WTC11 (cell line): ENCODE results near the gene MTREX. TPM values are rescaled to one million over a fixed set of nuclear protein-coding genes. Genes with fewer than 3 reads are reported as not detected.

ENCODE experiments used
- ATAC-seq: fragments of 200-7000 bp; cut with Tn5 transposase; 2 replicates; pipeline ENCODE4 v1.10.0; 2021; ENCODE audit warnings: mild to moderate bottlenecking, moderate library complexity
- CTCF ChIA-PET: fragments of 300-600 bp; sonication (Branson Sonifier 250); formaldehyde crosslinking; loops from one replicate; lab custom pipeline; 2021; ENCODE audit warnings: antibody characterized with exemption; lab: Charles Lee
- POLR2A ChIA-PET: fragments of 350-600 bp; sonication (Branson Sonifier 250); formaldehyde crosslinking; loops from one replicate; lab custom pipeline; 2021; ENCODE audit warnings: antibody characterized with exemption; lab: Charles Lee
- DNase-seq: peaks from one replicate; pipeline ENCODE4 v3.0.0; 2021; ENCODE audit warnings: low spot score
- H3K27ac Mint-ChIP-seq: 2 replicates; pipeline ENCODE4 v1.8.0; 2021; ENCODE audit warnings: mixed read lengths
- H3K27me3 Mint-ChIP-seq: 2 replicates; pipeline ENCODE4 v1.8.0; 2021; ENCODE audit warnings: low read depth, mild to moderate bottlenecking, moderate library complexity, mixed read lengths
- H3K36me3 Mint-ChIP-seq: 2 replicates; pipeline ENCODE4 v1.8.0; 2021; ENCODE audit warnings: mixed read lengths
- H3K4me1 Mint-ChIP-seq: 2 replicates; pipeline ENCODE4 v1.8.0; 2022; ENCODE audit warnings: mixed read lengths
- H3K4me3 Mint-ChIP-seq: 2 replicates; pipeline ENCODE4 v1.8.0; 2021; ENCODE audit warnings: mild to moderate bottlenecking, moderate library complexity, mixed read lengths
- H3K9me3 Mint-ChIP-seq: 2 replicates; pipeline ENCODE4 v1.8.0; 2021; ENCODE audit warnings: mixed read lengths
- ETV6 ChIP-seq: sonication (generic); formaldehyde crosslinking; IDR thresholded peaks from 2 replicates; pipeline ENCODE4 v1.8.1; 2022; ENCODE audit warnings: mild to moderate bottlenecking, missing genetic modification reagents
- FOXK1 ChIP-seq: sonication (generic); formaldehyde crosslinking; IDR thresholded peaks from 2 replicates; pipeline ENCODE4 v1.8.0; 2022; ENCODE audit warnings: mild to moderate bottlenecking, moderate library complexity, missing genetic modification reagents
- GTF2I ChIP-seq: fragments of 250-450 bp; sonication (Bioruptor Pico); conservative IDR thresholded peaks from 2 replicates; pipeline ENCODE4 v1.4.0; 2021; ENCODE audit warnings: mild to moderate bottlenecking
- KAT7 ChIP-seq: sonication (generic); formaldehyde crosslinking; IDR thresholded peaks from 2 replicates; pipeline ENCODE4 v1.8.1; 2023; ENCODE audit warnings: missing genetic modification reagents, mild to moderate bottlenecking, borderline replicate concordance
- NR1H2 ChIP-seq: sonication (generic); formaldehyde crosslinking; IDR thresholded peaks from 2 replicates; pipeline ENCODE4 v1.9.0; 2021; ENCODE audit warnings: mild to moderate bottlenecking, moderate library complexity, missing genetic modification reagents
- NR2C2 ChIP-seq: sonication (generic); formaldehyde crosslinking; IDR thresholded peaks from 2 replicates; pipeline ENCODE4 v1.8.0; 2022; ENCODE audit warnings: mild to moderate bottlenecking, missing genetic modification reagents
- NR3C1 ChIP-seq: sonication (generic); formaldehyde crosslinking; conservative IDR thresholded peaks from 2 replicates; pipeline ENCODE4 v1.8.1; 2023; ENCODE audit warnings: low read depth, mild to moderate bottlenecking, missing genetic modification reagents
- OVOL2 ChIP-seq: fragments of 250-450 bp; sonication (Bioruptor Pico); IDR thresholded peaks from 2 replicates; pipeline ENCODE4 v1.9.0; 2021; ENCODE audit warnings: mild to moderate bottlenecking, borderline replicate concordance
- SMAD4 ChIP-seq: sonication (generic); formaldehyde crosslinking; IDR thresholded peaks from 2 replicates; pipeline ENCODE4 v1.8.0; 2022; ENCODE audit warnings: mild to moderate bottlenecking, missing genetic modification reagents
- ZBTB21 ChIP-seq: sonication (generic); formaldehyde crosslinking; IDR thresholded peaks from 2 replicates; pipeline ENCODE4 v1.8.1; 2023; ENCODE audit warnings: mild to moderate bottlenecking, missing genetic modification reagents, borderline replicate concordance
- total RNA-seq: library from RNA; stranded (reverse); gene quantifications from 3 replicates; pipeline ENCODE4 v1.2.3, GENCODE V29; 2021
- TF ChIP-seq, protein P1 (sequence below): sonication (generic); formaldehyde crosslinking; IDR thresholded peaks from 2 replicates; pipeline ENCODE4 v1.8.0; 2022; ENCODE audit warnings: mild to moderate bottlenecking, missing genetic modification reagents
- TF ChIP-seq, protein P2 (sequence below): sonication (generic); formaldehyde crosslinking; IDR thresholded peaks from 2 replicates; pipeline ENCODE4 v1.8.1; 2023; ENCODE audit warnings: mild to moderate bottlenecking, missing genetic modification reagents, moderate library complexity
- TF ChIP-seq, protein P3 (sequence below): fragments of 250-450 bp; sonication (Bioruptor Pico); IDR thresholded peaks from 2 replicates; pipeline ENCODE4 v1.9.0; 2021; ENCODE audit warnings: mild to moderate bottlenecking
- TF ChIP-seq, protein P4 (sequence below): fragments of 250-450 bp; sonication (Bioruptor Pico); IDR thresholded peaks from 2 replicates; pipeline ENCODE4 v1.9.0; 2021; ENCODE audit warnings: moderate library complexity, mild to moderate bottlenecking, inconsistent platforms, borderline replicate concordance
- TF ChIP-seq, protein P5 (sequence below): sonication (generic); formaldehyde crosslinking; IDR thresholded peaks from 2 replicates; pipeline ENCODE4 v1.8.1; 2022; ENCODE audit warnings: mild to moderate bottlenecking, moderate library complexity, missing genetic modification reagents
- TF ChIP-seq, protein P6 (sequence below): sonication (generic); formaldehyde crosslinking; IDR thresholded peaks from 2 replicates; pipeline ENCODE4 v1.8.1; 2023; ENCODE audit warnings: mild to moderate bottlenecking, missing genetic modification reagents, borderline replicate concordance
- TF ChIP-seq, protein P7 (sequence below): sonication (generic); formaldehyde crosslinking; IDR thresholded peaks from 2 replicates; pipeline ENCODE4 v1.8.1; 2023; ENCODE audit warnings: mild to moderate bottlenecking, moderate library complexity, missing genetic modification reagents

MTREX gene
- total RNA-seq, 1 experiment from 2014 or later, result 110 TPM

DNA sequence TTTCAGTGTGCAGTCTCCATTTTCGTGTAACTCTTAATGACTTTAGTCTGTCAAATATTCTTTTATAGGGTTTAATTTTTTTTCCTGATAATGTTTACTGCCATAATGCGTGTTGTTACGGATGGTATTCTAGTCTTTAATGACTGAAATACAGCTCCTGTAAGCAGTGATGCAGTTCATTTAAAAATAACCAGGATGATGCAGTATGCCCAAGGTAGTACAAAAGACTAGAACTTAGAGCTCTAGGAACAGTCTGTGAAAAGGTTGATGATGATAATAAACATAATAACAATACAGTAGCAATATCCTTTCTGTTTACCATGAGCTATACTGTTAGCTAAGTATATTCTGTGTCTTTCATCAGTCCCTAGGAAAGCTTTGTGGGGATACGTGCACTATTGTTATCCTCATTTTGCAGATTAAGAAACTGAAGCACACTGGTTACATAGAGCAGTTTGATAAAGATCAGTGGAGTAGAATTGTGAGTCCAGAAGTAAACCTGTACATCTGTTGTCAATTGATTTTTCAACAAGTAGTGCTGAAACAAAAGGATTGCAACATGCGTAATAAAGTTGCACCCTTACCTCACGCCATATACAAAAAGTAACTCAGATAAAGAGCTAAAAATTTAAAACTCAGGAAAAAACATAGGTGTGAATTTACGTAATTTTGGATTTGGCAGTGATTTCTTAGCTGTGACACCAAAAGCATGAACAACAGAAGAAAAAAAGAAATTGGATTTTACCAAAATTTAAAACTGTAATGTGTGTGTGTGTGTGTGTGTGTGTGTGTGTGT is 64.5 kb downstream of the MTREX start:
- no peak overlapping the region for H3K27ac Mint-ChIP-seq
- DNase-seq (no peak), ATAC-seq (no peak)
- ChIA-PET CTCF (interaction anchor here (0.5 kb wide), 1 partner anchor 897 kb away, joined by 4 read pairs; no protein-coding TSS in a partner anchor), POLR2A (no interaction called here)
- H3K36me3 Mint-ChIP-seq, result peaks cover 74% of the 10 kb centered on the region
- H3K4me3 Mint-ChIP-seq, result no peak overlapping the region
- 0 out of 2 replicates have a peak, but pooled peaks cover 2% of the 10 kb centered on the region for H3K27me3 Mint-ChIP-seq
- H3K9me3 Mint-ChIP-seq, result peaks cover 41% of the 10 kb centered on the region
- TF ChIP-seq ZBTB21 (CRISPR knock-in tag), result no peak
- TF ChIP-seq, protein P1, sequence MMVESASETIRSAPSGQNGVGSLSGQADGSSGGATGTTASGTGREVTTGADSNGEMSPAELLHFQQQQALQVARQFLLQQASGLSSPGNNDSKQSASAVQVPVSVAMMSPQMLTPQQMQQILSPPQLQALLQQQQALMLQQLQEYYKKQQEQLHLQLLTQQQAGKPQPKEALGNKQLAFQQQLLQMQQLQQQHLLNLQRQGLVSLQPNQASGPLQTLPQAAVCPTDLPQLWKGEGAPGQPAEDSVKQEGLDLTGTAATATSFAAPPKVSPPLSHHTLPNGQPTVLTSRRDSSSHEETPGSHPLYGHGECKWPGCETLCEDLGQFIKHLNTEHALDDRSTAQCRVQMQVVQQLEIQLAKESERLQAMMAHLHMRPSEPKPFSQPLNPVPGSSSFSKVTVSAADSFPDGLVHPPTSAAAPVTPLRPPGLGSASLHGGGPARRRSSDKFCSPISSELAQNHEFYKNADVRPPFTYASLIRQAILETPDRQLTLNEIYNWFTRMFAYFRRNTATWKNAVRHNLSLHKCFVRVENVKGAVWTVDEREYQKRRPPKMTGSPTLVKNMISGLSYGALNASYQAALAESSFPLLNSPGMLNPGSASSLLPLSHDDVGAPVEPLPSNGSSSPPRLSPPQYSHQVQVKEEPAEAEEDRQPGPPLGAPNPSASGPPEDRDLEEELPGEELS (CRISPR knock-in tag), result no peak
- no peaks in the 10 kb centered on the region for H3K4me1 Mint-ChIP-seq

DNA sequence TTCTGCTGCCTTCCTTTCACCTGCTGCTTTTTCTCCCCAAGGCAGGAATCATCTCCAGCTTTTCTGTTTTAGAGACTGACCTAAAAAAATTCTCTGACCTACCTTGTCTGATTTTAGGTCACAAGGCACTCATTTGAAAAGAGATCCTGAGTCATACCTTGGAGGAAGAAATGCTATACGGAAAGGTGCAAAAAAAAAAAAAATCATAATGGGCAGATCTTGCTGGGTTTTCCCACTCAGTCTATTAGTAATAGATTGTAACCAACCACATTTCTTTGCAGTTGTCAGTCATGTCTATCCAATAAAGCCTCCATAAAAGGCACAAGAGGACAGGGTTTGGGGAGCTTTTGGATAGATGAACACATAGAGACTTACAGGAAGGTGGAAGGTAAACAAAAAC is 70.0 kb downstream of the MTREX start:
- Mint-ChIP-seq H3K27me3 (0 out of 2 replicates have a peak, but pooled peaks cover 2% of the 10 kb centered on the region), H3K4me1 (no peaks in the 10 kb centered on the region), H3K36me3 (peaks cover 66% of the 10 kb centered on the region), H3K9me3 (peaks cover 28% of the 10 kb centered on the region), H3K27ac (peak overlapping the region; percentile 2; the same call in 1 of the 2 replicates), H3K4me3 (no peak overlapping the region)
- DNase-seq (no peak), ATAC-seq (no peak)
- TF ChIP-seq, protein P2, sequence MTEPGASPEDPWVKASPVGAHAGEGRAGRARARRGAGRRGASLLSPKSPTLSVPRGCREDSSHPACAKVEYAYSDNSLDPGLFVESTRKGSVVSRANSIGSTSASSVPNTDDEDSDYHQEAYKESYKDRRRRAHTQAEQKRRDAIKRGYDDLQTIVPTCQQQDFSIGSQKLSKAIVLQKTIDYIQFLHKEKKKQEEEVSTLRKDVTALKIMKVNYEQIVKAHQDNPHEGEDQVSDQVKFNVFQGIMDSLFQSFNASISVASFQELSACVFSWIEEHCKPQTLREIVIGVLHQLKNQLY, result no peak
- TF ChIP-seq SMAD4 (CRISPR knock-in tag) (no peak), KAT7 (CRISPR knock-in tag) (no peak), NR3C1 (CRISPR knock-in tag) (no peak), NR2C2 (CRISPR knock-in tag) (no peak), FOXK1 (no peak), OVOL2 (CRISPR knock-in tag) (no peak), NR1H2 (CRISPR knock-in tag) (no peak), GTF2I (CRISPR knock-in tag) (no peak), ETV6 (CRISPR knock-in tag) (no peak)
- TF ChIP-seq, protein P3, sequence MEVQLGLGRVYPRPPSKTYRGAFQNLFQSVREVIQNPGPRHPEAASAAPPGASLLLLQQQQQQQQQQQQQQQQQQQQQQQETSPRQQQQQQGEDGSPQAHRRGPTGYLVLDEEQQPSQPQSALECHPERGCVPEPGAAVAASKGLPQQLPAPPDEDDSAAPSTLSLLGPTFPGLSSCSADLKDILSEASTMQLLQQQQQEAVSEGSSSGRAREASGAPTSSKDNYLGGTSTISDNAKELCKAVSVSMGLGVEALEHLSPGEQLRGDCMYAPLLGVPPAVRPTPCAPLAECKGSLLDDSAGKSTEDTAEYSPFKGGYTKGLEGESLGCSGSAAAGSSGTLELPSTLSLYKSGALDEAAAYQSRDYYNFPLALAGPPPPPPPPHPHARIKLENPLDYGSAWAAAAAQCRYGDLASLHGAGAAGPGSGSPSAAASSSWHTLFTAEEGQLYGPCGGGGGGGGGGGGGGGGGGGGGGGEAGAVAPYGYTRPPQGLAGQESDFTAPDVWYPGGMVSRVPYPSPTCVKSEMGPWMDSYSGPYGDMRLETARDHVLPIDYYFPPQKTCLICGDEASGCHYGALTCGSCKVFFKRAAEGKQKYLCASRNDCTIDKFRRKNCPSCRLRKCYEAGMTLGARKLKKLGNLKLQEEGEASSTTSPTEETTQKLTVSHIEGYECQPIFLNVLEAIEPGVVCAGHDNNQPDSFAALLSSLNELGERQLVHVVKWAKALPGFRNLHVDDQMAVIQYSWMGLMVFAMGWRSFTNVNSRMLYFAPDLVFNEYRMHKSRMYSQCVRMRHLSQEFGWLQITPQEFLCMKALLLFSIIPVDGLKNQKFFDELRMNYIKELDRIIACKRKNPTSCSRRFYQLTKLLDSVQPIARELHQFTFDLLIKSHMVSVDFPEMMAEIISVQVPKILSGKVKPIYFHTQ, result no peak
- TF ChIP-seq, protein P4, sequence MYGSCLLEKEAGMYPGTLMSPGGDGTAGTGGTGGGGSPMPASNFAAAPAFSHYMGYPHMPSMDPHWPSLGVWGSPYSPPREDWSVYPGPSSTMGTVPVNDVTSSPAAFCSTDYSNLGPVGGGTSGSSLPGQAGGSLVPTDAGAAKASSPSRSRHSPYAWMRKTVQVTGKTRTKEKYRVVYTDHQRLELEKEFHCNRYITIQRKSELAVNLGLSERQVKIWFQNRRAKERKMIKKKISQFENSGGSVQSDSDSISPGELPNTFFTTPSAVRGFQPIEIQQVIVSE (CRISPR knock-in tag), result no peak
- TF ChIP-seq, protein P1 (CRISPR knock-in tag), result no peak
- TF ChIP-seq, protein P5, sequence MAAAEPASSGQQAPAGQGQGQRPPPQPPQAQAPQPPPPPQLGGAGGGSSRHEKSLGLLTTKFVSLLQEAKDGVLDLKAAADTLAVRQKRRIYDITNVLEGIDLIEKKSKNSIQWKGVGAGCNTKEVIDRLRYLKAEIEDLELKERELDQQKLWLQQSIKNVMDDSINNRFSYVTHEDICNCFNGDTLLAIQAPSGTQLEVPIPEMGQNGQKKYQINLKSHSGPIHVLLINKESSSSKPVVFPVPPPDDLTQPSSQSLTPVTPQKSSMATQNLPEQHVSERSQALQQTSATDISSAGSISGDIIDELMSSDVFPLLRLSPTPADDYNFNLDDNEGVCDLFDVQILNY (CRISPR knock-in tag), result no peak
- TF ChIP-seq, protein P6, sequence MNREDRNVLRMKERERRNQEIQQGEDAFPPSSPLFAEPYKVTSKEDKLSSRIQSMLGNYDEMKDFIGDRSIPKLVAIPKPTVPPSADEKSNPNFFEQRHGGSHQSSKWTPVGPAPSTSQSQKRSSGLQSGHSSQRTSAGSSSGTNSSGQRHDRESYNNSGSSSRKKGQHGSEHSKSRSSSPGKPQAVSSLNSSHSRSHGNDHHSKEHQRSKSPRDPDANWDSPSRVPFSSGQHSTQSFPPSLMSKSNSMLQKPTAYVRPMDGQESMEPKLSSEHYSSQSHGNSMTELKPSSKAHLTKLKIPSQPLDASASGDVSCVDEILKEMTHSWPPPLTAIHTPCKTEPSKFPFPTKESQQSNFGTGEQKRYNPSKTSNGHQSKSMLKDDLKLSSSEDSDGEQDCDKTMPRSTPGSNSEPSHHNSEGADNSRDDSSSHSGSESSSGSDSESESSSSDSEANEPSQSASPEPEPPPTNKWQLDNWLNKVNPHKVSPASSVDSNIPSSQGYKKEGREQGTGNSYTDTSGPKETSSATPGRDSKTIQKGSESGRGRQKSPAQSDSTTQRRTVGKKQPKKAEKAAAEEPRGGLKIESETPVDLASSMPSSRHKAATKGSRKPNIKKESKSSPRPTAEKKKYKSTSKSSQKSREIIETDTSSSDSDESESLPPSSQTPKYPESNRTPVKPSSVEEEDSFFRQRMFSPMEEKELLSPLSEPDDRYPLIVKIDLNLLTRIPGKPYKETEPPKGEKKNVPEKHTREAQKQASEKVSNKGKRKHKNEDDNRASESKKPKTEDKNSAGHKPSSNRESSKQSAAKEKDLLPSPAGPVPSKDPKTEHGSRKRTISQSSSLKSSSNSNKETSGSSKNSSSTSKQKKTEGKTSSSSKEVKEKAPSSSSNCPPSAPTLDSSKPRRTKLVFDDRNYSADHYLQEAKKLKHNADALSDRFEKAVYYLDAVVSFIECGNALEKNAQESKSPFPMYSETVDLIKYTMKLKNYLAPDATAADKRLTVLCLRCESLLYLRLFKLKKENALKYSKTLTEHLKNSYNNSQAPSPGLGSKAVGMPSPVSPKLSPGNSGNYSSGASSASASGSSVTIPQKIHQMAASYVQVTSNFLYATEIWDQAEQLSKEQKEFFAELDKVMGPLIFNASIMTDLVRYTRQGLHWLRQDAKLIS (CRISPR knock-in tag), result no peak
- TF ChIP-seq, protein P7, sequence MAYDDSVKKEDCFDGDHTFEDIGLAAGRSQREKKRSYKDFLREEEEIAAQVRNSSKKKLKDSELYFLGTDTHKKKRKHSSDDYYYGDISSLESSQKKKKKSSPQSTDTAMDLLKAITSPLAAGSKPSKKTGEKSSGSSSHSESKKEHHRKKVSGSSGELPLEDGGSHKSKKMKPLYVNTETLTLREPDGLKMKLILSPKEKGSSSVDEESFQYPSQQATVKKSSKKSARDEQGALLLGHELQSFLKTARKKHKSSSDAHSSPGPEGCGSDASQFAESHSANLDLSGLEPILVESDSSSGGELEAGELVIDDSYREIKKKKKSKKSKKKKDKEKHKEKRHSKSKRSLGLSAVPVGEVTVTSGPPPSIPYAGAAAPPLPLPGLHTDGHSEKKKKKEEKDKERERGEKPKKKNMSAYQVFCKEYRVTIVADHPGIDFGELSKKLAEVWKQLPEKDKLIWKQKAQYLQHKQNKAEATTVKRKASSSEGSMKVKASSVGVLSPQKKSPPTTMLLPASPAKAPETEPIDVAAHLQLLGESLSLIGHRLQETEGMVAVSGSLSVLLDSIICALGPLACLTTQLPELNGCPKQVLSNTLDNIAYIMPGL, result no peak
- CTCF ChIA-PET, result no interaction called here
- POLR2A ChIA-PET, result no interaction called here
